Retinal pigment epithelial cell (primary cell): Measurements from ENCODE around the gene ZDHHC4.
"Not testable (repeated sequence)": the region's sequence is repeated elsewhere in the genome, so short reads cannot be mapped to it uniquely, and the experiment has no call there.

ENCODE experiments used
- DNase-seq: peaks from one replicate; pipeline ENCODE4 v3.0.0-alpha.2; 2010; ENCODE audit warnings: low read depth
- H3K4me3 ChIP-seq: 2 replicates; pipeline ENCODE4 v1.5.1; 2011; ENCODE audit warnings: mild to moderate bottlenecking, low read length, control low read depth, moderate library complexity
- CTCF ChIP-seq: conservative IDR thresholded peaks from 2 replicates; pipeline ENCODE4 v1.5.1; 2011; ENCODE audit warnings: low read depth, low read length, control low read depth, inconsistent platforms

Gene ZDHHC4

GRCh38 chr7:6630007-6630849, 53.0 kb downstream of the ZDHHC4 start:
- H3K4me3 ChIP-seq: no peak overlapping the region
- DNase-seq: no peak
- TF ChIP-seq CTCF: no peak

GRCh38 chr7:6631605-6632004, 54.4 kb downstream of the ZDHHC4 start:
- no peak for TF ChIP-seq CTCF
- no peak overlapping the region for H3K4me3 ChIP-seq
- DNase-seq: no peak

GRCh38 chr7:6634021-6634420, 56.8 kb downstream of the ZDHHC4 start:
- no peak for TF ChIP-seq CTCF
- H3K4me3 ChIP-seq: no peak overlapping the region
- DNase-seq: no peak

- not testable (repeated sequence) for H3K4me3 ChIP-seq, DNase-seq
These were observed 57.7 kb downstream of the ZDHHC4 start for GRCh38 chr7:6634971-6635370.

- H3K4me3 ChIP-seq: peak within 1 kb of the TSS; percentile 62
- DNase-seq: no peak
- no peak for TF ChIP-seq CTCF
These were observed 59.7 kb downstream of the ZDHHC4 start, which contains the start of gene ZNF316 for GRCh38 chr7:6636741-6637543. TSS of gene ZNF316 (plus strand) at chr7:6637318. CDS start at chr7:6642410, 5,092 bp downstream.

- no peak for DNase-seq
- peak; percentile 46 for TF ChIP-seq CTCF
- peak overlapping the region; percentile 62 for H3K4me3 ChIP-seq
These were observed 60.4 kb downstream of the ZDHHC4 start for GRCh38 chr7:6637544-6638229.
